ENCODE measurements around the gene AHNAK2. TPM values are rescaled to one million over a fixed set of nuclear protein-coding genes. Genes with fewer than 3 reads are reported as not detected.

The AHNAK2 gene
- total and polyA plus RNA-seq, 2 of the 13 experiments (the other 11 are each of a cell fraction or from before 2014, with no cell fraction given), result 0.11 to 0.18 TPM

- ATAC-seq (no peak), FAIRE-seq (no peak), DNase-seq (ENCODE audit: low spot score) (no peak)
- intact Hi-C loops (cut with micrococcal nuclease; ENCODE audit: unreplicated experiment), result no loop called here
- in situ Hi-C loops (cut with HindIII; ENCODE audit: extremely low pct_ligation_motif_present, low pct_unique_long_range_greater_than_20kb), result no loop called here
- TF ChIP-seq ZBTB49 (CRISPR knock-in tag; IDR thresholded peaks at IDR 0.05; ENCODE audit: borderline replicate concordance), result no peak
- TF ChIP-seq NCOR1 (IDR thresholded peaks at IDR 0.05; ENCODE audit: borderline replicate concordance, low read length), result no peak
- peak; percentile 70; the same call in 1 of the 2 replicates for TF ChIP-seq ZBTB33 (CRISPR knock-in tag; IDR thresholded peaks at IDR 0.05)
- no peak for TF ChIP-seq ZNF605 (CRISPR knock-in tag; IDR thresholded peaks at IDR 0.05)
- TF ChIP-seq ZNF136 (CRISPR knock-in tag; IDR thresholded peaks at IDR 0.05; ENCODE audit: low read depth), result no peak
- no peak for TF ChIP-seq IKZF1 (IDR thresholded peaks at IDR 0.05)
- no peak for TF ChIP-seq ZNF816 (CRISPR knock-in tag; IDR thresholded peaks at IDR 0.05; ENCODE audit: borderline replicate concordance)
- Histone ChIP-seq H3K36me3 (replicated peaks in 1 of 2; ENCODE audit: control insufficient read depth in 1 of 2, insufficient read depth in 2 of 2, low read length in 2 of 2) (no peaks in the 10 kb centered on the region), H2AFZ (ENCODE audit: low read length) (no peak overlapping the region), H4K20me1 (ENCODE audit: insufficient read depth, low read length) (no peaks in the 10 kb centered on the region), H3K4me2 (ENCODE audit: low read depth, low read length) (no peak overlapping the region), H3K9ac (ENCODE audit: insufficient read depth, low read depth, low read length) (no peak overlapping the region), H3K27ac (ENCODE audit: extremely low read length, insufficient read depth, low read length) (no peak overlapping the region), H3K9me3 (ENCODE audit: low read length) (no peaks in the 10 kb centered on the region), H3K27me3 (ENCODE audit: control insufficient read depth in 1 of 2, insufficient read depth in 2 of 2, low read length in 2 of 2) (peaks cover 18 to 56% of the 10 kb centered on the region in 2 experiments; a peak in 4 of 5 replicates), H3K4me1 (ENCODE audit: insufficient read depth, low read length) (no peaks in the 10 kb centered on the region), H3K4me3 (replicated peaks in 1 of 3; ENCODE audit: insufficient read depth in 1 of 3, low read depth in 2 of 3, low read length in 3 of 3) (no peak overlapping the region), H3K79me2 (ENCODE audit: insufficient read depth, low read length) (no peaks in the 10 kb centered on the region)
- BruUV-seq (replicated peaks), result no TSS peak
- POLR2A ChIA-PET, result no interaction called here
- WGBS (ENCODE audit: low lambda C conversion rate), result 80% methylated on average over 1 of the region's 15 CpGs
- CTCF ChIA-PET (ENCODE audit: low intra/inter-chr PET ratio, low total read pairs), result no interaction called here
Observed at GRCh38 chr14:104925855-104926609, 52.1 kb downstream of the AHNAK2 start.
